Measurements from ENCODE around the gene PPP1R1B.
A peak's percentile ranks its signal among the peaks of the same experiment; 100 is the strongest.

PPP1R1B gene

GRCh38 chr17:39634384-39634871, 7.7 kb downstream of the PPP1R1B start:
- no peak for DNase-seq

- no peak for DNase-seq
These were observed 8.9 kb downstream of the PPP1R1B start for GRCh38 chr17:39635614-39636176.

- no peak for DNase-seq
These were observed 9.8 kb downstream of the PPP1R1B start for GRCh38 chr17:39636587-39636926.

- peak; percentile 79 for DNase-seq
These were observed 10.4 kb downstream of the PPP1R1B start, which contains the start of gene STARD3 for GRCh38 chr17:39636927-39637736. Gene STARD3 (plus strand): TSS chr17:39637144. CDS start chr17:39653532, 16,388 bp downstream.

DNA sequence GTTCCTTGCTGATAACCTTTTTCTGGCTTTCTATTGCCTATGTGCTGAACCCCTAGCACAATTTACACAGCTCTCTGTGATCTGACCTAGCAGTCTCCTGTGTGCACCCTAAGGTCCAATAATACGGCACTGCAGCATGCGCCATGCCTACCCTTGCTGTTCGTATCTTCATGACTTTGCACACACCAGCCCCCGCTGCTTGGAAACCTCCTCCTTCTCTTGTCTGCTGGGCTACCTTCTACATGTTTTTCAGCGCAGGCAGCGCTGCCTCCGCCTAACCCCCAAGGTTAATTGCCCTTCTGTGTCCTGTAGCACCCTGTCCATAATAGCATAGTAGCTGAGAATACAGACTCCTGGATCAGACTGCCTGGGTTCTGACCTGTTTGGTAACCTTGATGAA, 11.6 kb downstream of the PPP1R1B start:
- DNase-seq, result no peak

GRCh38 chr17:39639043-39639442, 12.3 kb downstream of the PPP1R1B start:
- no peak for DNase-seq

GRCh38 chr17:39639566-39640458, 13.1 kb downstream of the PPP1R1B start:
- DNase-seq, result no peak

GRCh38 chr17:39640591-39641031, 13.9 kb downstream of the PPP1R1B start:
- no peak for DNase-seq

- no peak for DNase-seq
These were observed 14.3 kb downstream of the PPP1R1B start for GRCh38 chr17:39641097-39641496.

DNA sequence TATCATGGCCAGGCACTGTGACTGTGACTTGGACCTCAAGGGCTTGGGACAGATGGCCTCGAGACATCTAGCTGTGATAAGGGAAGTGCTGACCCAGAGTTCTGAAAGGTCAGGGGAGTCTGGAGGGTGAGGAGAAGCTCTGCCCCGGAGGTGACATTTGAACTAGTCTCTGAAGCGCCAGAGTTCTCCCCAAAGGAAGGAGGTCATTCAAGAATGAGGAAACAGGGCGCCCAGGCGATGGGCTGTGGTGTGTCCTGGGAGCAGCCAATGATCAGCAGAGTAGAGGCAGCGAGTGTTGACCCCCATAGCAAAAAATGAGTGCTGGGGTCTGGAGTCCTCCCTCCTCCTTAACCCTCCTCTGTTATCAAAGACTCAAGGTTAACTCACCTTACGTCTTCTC, 15.1 kb downstream of the PPP1R1B start:
- no peak for DNase-seq

DNA sequence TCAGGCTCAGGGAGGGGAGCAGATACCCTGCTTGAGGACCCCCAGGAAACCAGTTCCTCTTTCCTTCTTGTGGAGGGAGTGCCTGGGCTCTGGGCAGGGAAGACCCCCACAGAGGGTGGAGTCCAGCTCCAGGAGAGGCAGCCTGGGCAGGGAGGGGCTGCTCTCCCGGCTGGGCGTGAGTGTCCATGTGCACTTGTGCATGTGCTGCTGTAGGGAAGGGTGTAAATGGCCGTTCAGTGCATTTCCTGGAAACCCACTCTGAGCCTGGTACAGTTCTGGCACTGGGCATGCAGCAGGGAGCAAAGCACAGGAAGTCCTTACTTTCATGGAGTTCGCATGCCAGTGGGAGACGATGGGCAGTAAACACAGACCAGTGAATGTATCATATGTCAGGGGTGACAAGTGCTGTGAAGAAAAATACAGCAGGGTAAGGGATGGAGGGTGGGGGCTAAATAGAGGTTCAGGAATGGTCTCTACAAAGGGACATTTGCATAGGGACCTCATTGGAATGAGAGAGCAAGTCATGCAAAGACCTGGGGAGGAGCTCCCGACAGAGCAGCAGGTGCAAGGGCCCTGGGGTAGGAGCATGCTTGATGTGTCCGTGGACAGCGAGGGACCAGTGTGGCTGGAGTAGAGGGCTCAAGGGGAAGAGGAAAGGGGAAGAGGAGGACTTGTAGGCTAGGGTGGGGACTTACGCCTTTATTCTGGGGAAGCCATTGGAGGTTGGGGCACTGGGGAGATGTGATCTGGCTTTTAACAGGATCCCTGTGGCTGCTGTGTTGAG, 15.7 kb downstream of the PPP1R1B start:
- no peak for DNase-seq

DNA sequence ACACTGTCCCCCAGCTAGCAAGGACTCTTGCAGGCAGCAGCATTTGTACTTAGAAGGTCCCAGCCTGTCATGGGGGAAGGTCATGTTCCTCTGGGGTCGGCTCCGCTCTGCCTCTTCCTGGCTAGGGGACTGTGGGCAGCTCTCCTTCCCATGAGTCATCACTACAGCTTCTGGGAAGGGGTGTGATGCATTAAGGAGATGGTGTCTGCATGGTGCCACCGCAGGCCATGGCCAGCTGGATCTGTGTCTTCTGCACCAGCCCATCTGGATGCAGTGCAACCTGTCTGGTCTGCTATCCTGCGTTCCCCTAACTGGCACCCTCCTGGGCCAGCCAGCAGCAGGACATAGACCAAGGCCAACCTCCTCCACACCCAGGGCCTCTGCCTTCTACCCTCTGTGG, 16.5 kb downstream of the PPP1R1B start:
- no peak for DNase-seq

- DNase-seq, result no peak
These were observed 20.5 kb downstream of the PPP1R1B start for GRCh38 chr17:39647256-39647655.

GRCh38 chr17:39648616-39649366, 22.0 kb downstream of the PPP1R1B start:
- no peak for DNase-seq

DNA sequence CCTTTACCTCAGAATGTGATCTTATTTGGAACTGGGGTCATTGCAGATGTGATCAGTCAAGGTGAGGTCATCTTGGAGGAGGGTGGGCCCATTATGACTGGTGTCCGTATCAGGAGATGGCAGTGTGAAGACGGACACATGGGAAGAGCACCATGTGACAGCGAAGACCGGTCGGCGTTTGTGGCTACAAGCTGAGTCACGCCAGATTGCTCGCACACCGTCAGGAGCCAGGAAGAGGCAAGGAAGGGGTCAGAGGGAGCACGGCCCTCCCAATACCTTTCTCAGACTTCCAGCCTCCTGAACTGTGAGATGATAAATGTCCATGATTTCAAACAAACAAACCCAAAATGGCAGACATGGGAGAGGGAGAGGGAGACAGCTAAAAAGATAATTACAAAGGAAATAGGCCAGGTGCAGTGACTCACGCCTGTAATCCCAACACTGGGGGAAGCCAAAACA, 23.4 kb downstream of the PPP1R1B start:
- no peak for DNase-seq

DNA sequence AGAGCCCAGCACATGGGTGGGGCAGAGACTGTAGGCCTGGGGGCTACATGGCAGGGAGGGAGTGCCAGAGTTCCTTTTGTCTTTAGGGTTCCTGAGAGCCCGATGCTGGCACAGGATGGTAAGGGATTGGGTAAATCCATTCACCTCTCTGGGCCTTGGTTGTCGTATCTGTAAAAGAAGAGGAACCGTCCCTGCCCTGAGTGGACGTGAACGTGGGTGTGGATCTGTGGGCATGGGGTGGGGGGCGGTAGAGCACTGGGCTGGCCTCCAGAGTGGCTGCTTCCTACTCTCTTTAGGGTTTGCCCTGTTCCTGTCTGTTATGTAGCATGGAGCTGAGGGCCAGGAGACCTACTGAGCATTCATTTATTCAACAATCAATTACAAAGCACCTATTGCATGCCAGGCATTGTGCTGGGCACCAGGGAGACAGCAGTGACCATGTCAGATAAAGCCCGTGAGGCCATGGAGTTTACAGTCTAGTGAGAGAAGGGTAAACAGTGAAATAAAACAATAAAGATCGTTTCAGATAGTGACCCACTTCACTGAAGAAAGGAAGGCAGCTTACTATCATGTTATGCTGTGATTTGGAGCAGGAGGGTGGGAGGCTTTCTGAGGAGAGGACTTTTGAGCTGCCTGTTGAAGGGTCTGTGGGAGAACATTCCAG, 25.3 kb downstream of the PPP1R1B start:
- DNase-seq, result no peak

DNA sequence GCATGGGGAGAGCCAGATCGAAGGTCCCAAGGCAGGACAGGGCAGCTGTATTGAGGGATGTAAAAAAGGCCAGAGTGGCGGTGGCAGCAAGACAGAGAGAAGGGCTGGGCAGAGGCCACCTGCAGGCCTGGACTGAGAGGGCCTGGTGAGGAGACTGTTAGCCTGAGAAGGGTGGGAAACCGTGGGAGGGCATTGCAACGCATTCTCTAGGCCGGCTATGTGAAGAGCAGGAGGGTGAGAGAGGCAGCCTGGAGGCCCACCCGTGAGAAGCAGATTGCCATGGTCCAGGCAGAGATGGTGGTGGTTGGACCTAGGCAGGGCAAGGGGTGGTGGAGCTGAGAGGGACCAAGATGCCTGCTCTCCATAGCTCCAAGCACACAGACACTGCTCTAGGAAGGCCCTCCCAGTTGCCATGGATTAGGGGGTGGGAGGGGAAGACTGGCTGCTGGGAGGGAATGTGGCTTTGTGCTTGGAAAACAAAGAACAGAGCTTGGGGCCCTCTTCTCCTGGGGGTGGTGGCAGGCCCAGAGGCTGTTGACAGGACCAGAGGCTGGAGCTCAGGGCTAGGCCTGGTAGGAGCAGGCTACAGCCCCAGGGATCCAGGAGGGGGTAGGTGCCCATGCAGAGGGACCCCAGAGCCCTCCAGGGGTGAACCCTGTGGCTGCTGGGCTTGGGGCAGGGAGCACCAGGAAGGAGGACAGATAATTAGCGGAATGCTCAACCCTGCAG, 26.0 kb downstream of the PPP1R1B start:
- DNase-seq, result no peak

GRCh38 chr17:39653316-39653661, 26.5 kb downstream of the PPP1R1B start:
- no peak for DNase-seq

GRCh38 chr17:39653662-39654331, 27.0 kb downstream of the PPP1R1B start:
- peak; percentile 60 for DNase-seq

DNA sequence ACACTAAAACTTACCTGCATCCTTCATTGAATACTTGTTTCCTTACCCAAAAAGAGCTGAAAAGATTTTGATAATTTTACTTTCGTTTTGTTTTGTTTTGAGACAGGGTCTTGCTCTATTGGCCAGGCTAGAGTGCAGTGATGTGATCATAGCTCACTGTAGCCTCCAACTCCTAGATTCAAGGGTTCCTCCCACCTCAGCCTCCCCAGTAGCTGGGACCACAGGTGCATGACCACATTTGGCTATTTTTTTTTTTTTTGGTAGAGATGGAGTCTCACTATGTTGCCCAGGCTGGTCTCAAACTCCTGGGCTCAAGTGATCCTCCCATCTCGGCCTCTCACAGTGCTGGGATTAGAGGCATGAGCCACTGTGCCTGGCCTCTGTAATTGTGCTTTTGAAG, 28.4 kb downstream of the PPP1R1B start:
- no peak for DNase-seq

Measured in activated CD4-positive, alpha-beta T cell treated with anti-CD3 and anti-CD28 coated beads for 1 hour (primary cell).